ENCODE results near the gene PRKAR1B. TPM values are rescaled to one million over a fixed set of nuclear protein-coding genes. Genes with fewer than 3 reads are reported as not detected.

PRKAR1B gene
- total RNA-seq, 1 donor from 2014 or later, result 14.0 TPM

DNA sequence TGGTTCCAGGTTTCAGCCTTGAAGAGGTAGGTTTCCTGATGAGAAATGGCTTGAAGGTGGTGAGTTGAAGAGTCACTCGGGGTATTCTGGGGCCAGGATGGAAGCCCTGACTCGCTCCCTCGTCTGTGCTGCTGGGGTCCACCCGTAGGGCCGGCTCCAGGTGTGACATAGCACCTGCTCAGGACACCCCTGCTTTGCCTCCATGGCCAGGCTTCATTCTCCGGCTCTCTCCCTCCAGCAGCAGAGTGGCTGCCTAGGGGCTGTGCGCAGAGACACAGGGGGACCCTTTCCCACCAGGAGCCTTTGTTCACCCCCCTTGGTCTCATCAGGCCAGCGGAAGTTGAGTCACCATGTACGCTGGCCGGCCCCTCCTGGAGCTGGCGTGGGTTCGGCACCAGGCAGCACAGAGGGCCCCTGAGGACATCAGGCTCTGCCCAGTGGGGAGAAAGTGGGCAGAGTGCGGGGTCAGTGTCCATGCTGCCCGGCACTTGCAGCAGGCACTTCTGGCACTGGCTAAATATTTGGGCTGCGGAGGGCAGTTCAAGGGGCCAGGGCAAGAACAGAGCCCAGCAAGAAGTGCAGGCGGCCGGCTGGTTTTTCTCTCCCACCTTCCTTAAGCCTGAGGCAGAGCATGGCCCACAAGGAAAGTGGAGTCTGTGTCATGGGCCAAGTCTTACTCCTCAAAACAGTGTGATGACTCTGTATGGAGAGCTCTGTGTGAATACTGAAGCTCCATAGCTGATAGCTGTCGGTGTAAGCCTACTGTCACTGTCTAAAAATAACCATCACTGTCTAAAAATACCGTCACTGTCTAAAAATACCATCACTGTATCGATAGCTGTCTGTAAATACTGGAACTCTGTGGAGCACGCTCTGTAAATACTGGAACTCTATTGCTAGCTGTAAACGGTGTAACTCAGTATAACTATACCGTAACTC is 3.7 kb upstream of the PRKAR1B start:
- FAIRE-seq (no peak), DNase-seq (ENCODE audit: low read depth) (no peak)

DNA sequence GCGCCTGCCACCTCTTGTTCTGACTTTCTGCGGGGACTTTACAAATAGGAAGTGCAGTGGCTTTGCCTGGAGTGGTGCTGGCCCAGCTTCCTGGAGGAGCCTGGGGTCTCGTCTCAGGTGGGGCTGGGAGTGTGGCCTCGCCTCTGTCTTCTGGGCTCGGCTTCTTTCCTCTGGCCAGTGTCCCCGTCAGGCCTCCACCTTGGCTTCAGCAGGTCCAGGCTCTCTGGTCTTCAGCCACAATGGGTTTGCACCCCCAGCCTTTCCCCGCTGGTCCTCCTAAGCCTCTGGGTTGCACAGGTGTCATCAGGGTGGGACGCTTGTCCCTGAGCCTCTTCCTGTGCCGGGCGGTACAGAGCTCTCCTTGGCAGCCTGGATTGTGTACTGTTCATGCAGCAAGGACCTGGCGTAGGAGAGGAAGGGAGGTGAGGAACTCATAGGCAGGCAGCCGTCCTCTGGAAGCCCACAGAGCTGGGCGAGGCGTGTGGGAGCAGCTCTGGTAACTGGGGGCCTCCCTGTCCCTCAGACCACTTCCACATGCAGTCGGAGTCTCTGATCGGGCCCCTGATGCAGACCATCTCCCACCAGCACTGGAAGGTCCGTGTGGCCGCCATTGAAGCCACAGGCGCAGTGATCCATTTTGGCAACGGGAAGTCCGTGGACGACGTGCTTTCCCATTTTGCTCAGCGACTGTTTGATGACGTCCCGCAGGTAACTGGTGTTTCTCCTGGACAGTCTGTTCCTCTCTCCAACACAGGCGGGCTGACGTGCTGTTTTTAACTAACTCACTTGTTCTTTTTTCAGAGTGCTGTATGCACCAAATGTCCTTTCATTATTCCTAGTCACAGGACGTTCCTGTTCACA is 2.3 kb upstream of the PRKAR1B start:
- Histone ChIP-seq H3K4me3 (ENCODE audit: low read depth, low read length) (no peak overlapping the region), H3K36me3 (ENCODE audit: control insufficient read depth, insufficient read depth, low read length) (no peaks in the 10 kb centered on the region), H3K27me3 (ENCODE audit: control insufficient read depth, insufficient read depth, low read length) (no peaks in the 10 kb centered on the region)
- TF ChIP-seq, protein P1, sequence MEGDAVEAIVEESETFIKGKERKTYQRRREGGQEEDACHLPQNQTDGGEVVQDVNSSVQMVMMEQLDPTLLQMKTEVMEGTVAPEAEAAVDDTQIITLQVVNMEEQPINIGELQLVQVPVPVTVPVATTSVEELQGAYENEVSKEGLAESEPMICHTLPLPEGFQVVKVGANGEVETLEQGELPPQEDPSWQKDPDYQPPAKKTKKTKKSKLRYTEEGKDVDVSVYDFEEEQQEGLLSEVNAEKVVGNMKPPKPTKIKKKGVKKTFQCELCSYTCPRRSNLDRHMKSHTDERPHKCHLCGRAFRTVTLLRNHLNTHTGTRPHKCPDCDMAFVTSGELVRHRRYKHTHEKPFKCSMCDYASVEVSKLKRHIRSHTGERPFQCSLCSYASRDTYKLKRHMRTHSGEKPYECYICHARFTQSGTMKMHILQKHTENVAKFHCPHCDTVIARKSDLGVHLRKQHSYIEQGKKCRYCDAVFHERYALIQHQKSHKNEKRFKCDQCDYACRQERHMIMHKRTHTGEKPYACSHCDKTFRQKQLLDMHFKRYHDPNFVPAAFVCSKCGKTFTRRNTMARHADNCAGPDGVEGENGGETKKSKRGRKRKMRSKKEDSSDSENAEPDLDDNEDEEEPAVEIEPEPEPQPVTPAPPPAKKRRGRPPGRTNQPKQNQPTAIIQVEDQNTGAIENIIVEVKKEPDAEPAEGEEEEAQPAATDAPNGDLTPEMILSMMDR (IDR thresholded peaks at IDR 0.05; ENCODE audit: insufficient read depth, low read length, severe bottlenecking), result no peak
- FAIRE-seq, result no peak
- DNase-seq (ENCODE audit: low read depth), result no peak

More for the DNA sequence above, 3.7 kb upstream of the PRKAR1B start:
- Histone ChIP-seq H3K27me3 (ENCODE audit: control insufficient read depth, insufficient read depth, low read length) (no peaks in the 10 kb centered on the region), H3K4me3 (ENCODE audit: low read depth, low read length) (no peak overlapping the region), H3K36me3 (ENCODE audit: control insufficient read depth, insufficient read depth, low read length) (no peaks in the 10 kb centered on the region)
- TF ChIP-seq, protein P1 (IDR thresholded peaks at IDR 0.05; ENCODE audit: insufficient read depth, low read length, severe bottlenecking), result no peak

DNA sequence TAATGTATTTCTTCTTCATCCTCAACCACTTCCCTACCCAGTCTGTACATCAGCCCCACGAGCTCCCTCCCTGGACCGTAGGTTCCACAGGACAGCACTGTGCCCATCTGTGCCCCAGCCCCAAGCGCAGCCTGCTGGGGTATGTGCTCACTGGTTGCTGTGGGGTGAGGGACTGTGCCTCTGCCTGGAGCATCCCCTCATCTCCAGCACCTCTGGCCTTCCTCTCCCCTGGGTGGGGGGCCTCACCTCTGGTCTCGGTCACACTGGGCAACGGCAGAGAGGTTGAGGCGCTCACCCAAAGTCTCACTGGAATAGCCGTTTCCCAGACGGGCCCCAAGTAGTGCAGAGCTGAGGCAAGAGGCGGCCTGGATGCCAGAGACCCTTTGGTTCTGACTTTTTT is 1.5 kb upstream of the PRKAR1B start:
- Histone ChIP-seq H3K36me3 (ENCODE audit: control insufficient read depth, insufficient read depth, low read length) (no peaks in the 10 kb centered on the region), H3K27me3 (ENCODE audit: control insufficient read depth, insufficient read depth, low read length) (no peaks in the 10 kb centered on the region), H3K4me3 (ENCODE audit: low read depth, low read length) (no peak overlapping the region)
- FAIRE-seq (no peak), DNase-seq (ENCODE audit: low read depth) (no peak)
- TF ChIP-seq, protein P1 (IDR thresholded peaks at IDR 0.05; ENCODE audit: insufficient read depth, low read length, severe bottlenecking), result no peak

DNA sequence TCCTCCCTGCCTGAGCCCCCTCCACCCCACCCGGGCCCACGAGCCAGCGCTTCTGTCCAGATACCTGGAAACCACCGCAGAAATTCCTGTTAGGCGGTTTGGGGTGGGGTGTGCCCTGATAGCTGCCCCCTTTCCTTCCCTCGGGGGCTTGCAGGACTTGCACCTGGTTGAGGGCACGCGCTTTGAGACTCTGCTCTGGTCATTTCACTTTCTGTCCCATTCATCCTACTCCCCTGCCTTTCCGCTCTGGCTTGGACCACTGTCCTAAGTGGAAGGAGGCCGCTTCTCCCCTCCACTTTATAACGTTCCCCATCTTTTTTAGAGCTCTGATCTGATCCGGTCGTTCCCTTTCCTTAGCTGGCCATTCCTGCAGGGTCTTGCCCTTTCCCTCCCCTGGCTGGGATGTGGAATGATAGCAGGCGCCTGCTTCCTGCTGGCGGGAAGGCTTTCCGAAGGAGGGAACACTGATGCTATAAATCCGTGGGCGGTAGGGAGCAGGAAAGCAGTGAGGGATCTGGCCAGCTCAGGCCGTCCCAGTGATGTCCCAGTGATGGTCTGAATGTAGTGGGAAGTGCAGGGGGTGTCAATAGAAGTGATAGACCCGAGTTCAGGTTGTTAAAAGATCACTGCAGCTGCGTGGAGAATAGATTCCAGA is 852 bp upstream of the PRKAR1B start:
- Histone ChIP-seq H3K27me3 (ENCODE audit: control insufficient read depth, insufficient read depth, low read length) (no peaks in the 10 kb centered on the region), H3K36me3 (ENCODE audit: control insufficient read depth, insufficient read depth, low read length) (no peaks in the 10 kb centered on the region), H3K4me3 (ENCODE audit: low read depth, low read length) (peak overlapping the region; percentile 48)
- FAIRE-seq, result no peak
- TF ChIP-seq, protein P1 (IDR thresholded peaks at IDR 0.05; ENCODE audit: insufficient read depth, low read length, severe bottlenecking), result no peak
- DNase-seq (ENCODE audit: low read depth), result no peak

DNA sequence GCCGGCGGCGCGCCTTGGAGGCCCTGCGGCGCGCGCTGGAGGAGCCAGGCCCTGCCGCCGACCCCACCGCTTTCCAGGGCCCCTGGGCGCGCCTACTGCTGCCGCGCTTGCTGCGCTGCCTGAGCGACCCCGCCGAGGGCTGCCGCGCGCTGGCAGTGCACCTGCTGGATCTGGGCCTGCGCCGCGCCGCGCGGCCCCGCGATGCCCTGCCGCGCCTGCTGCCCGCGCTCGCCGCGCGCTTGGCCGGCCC is 302 bp downstream of the PRKAR1B start:
- H3K36me3 ChIP-seq (ENCODE audit: control insufficient read depth, insufficient read depth, low read length), result no peaks in the 10 kb centered on the region
- no peak for FAIRE-seq
- TF ChIP-seq, protein P1 (IDR thresholded peaks at IDR 0.05; ENCODE audit: insufficient read depth, low read length, severe bottlenecking), result no peak
- DNase-seq (ENCODE audit: low read depth), result no peak
- H3K27me3 ChIP-seq (ENCODE audit: control insufficient read depth, insufficient read depth, low read length), result no peaks in the 10 kb centered on the region
- peak overlapping the region; percentile 48 for H3K4me3 ChIP-seq (ENCODE audit: low read depth, low read length)

All from bronchial epithelial cell (primary cell).